Panc1 (cell line): Measurements from ENCODE around the gene SLC22A12.

ENCODE experiments used
- CTCF ChIP-seq: fragments of 450-650 bp; IDR thresholded peaks from 2 replicates; pipeline ENCODE4 v1.5.1; 2017; ENCODE audit warnings: mild to moderate bottlenecking
- POLR2AphosphoS5 ChIP-seq: IDR thresholded peaks from 2 replicates; pipeline ENCODE4 v1.6.1; 2012; ENCODE audit warnings: mild to moderate bottlenecking, low read depth, low read length, moderate library complexity

GRCh38 chr11:64571410-64572091 lies 19.5 kb upstream of the SLC22A12 start:
- TF ChIP-seq POLR2AphosphoS5: no peak
- no peak for TF ChIP-seq CTCF
